Ascending aorta (tissue), 2 donors: ENCODE measurements around the gene TMPRSS11D. TPM values are rescaled to one million over a fixed set of nuclear protein-coding genes. Genes with fewer than 3 reads are reported as not detected.

ENCODE experiments used
- DNase-seq, 2 donors: peaks; one replicate each; pipeline ENCODE4 v3.0.0-alpha.2; 2019; ENCODE audit warnings: low spot score in 2 of 2
- H3K27ac ChIP-seq, 2 donors: fragments of 200-600 bp; sonication (generic); one replicate each; pipeline ENCODE4 v1.5.1; 2016 to 2017; ENCODE audit warnings: mild to moderate bottlenecking in 1 of 2
- H3K27me3 ChIP-seq: fragments of 200-600 bp; sonication (generic); one replicate; pipeline ENCODE4 v1.5.1; 2017
- H3K36me3 ChIP-seq, 2 donors: fragments of 200-600 bp; sonication (generic); one replicate each; pipeline ENCODE4 v1.5.1; 2016
- H3K4me1 ChIP-seq, 2 donors: fragments of 200-600 bp; sonication (generic); one replicate each; pipeline ENCODE4 v1.5.1; 2016 to 2017; ENCODE audit warnings: mild to moderate bottlenecking in 1 of 2
- H3K4me3 ChIP-seq, 2 donors: fragments of 200-600 bp; sonication (generic); one replicate each; pipeline ENCODE4 v1.5.1; 2016 to 2017; ENCODE audit warnings: mild to moderate bottlenecking in 1 of 2
- H3K9me3 ChIP-seq, 2 donors: fragments of 200-600 bp; sonication (generic); one replicate each; pipeline ENCODE4 v1.5.1; 2016
- CTCF ChIP-seq, 3 experiments: fragments of 200-600 bp in 2 of 3; fragments of 450-650 bp in 1 of 3; sonication (generic) in 2 of 3; IDR thresholded peaks; one replicate each; pipeline ENCODE4 v1.5.1; 2016 to 2019; ENCODE audit warnings: antibody characterized with exemption in 3 of 3, mild to moderate bottlenecking in 1 of 3, moderate library complexity in 1 of 3
- intact Hi-C: fragments of 100-400 bp; cut with DNase I; formaldehyde crosslinking; loops from one replicate; pipeline ENCODE4 v1.15.1; 2023
- total RNA-seq: library from RNA; depleted of rRNA; stranded (reverse); fragments of >200 nt; gene quantifications from one replicate; pipeline ENCODE4 v1.1.0, GENCODE V29; 2016

The TMPRSS11D gene
- total RNA-seq, 1 donor from 2014 or later: not detected

- intact Hi-C loops: no loop called here
- no peaks in the 10 kb centered on the region for H3K4me1 ChIP-seq
- TF ChIP-seq CTCF (IDR thresholded peaks at IDR 0.05): no peak
Observed at GRCh38 chr4:67790721-67791120, 93.1 kb downstream of the TMPRSS11D start.

GRCh38 chr4:67787311-67787710 lies 96.5 kb downstream of the TMPRSS11D start:
- no peaks in the 10 kb centered on the region for H3K27me3 ChIP-seq
- no peaks in the 10 kb centered on the region for H3K4me1 ChIP-seq
- DNase-seq: no peak
- H3K27ac ChIP-seq: no peak overlapping the region
- intact Hi-C loops: no loop called here
- H3K36me3 ChIP-seq: no peaks in the 10 kb centered on the region
- no peak for TF ChIP-seq CTCF (IDR thresholded peaks at IDR 0.05)
- H3K9me3 ChIP-seq: no peaks in the 10 kb centered on the region
- H3K4me3 ChIP-seq: no peak overlapping the region

More at GRCh38 chr4:67790721-67791120, 93.1 kb downstream of the TMPRSS11D start:
- Histone ChIP-seq H3K36me3 (no peaks in the 10 kb centered on the region), H3K9me3 (no peaks in the 10 kb centered on the region), H3K4me3 (no peak overlapping the region), H3K27ac (no peak overlapping the region), H3K27me3 (no peaks in the 10 kb centered on the region)
- no peak for DNase-seq

DNA sequence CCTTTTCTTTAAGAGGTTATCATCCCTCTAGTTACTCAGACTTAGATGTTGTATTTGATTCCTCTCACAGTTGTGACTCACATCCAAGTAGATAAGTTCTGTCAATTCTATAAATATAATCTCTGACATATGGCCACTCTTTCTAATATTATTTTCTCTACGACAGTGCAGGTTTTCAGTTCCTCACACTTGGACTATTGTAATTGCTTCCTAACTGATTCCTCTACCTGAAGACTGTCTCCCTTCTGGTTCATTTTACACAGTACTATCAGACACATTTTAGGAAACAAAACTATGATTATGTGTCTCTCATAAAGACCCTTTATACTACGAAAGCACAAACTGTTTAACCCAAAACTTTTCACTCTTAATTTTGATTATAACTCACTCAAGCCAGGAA lies 98.3 kb downstream of the TMPRSS11D start:
- no peaks in the 10 kb centered on the region for H3K36me3 ChIP-seq
- no peak for DNase-seq
- H3K27ac ChIP-seq: no peak overlapping the region
- no peaks in the 10 kb centered on the region for H3K9me3 ChIP-seq
- H3K4me3 ChIP-seq: no peak overlapping the region
- H3K4me1 ChIP-seq: no peaks in the 10 kb centered on the region
- no peaks in the 10 kb centered on the region for H3K27me3 ChIP-seq
- intact Hi-C loops: no loop called here
- TF ChIP-seq CTCF (IDR thresholded peaks at IDR 0.05): no peak

GRCh38 chr4:67779631-67780030 lies 104.2 kb downstream of the TMPRSS11D start:
- no peak for TF ChIP-seq CTCF (IDR thresholded peaks at IDR 0.05)
- DNase-seq: no peak
- no peak overlapping the region for H3K27ac ChIP-seq
- H3K4me1 ChIP-seq: no peaks in the 10 kb centered on the region
- no peaks in the 10 kb centered on the region for H3K27me3 ChIP-seq
- intact Hi-C loops: no loop called here
- no peaks in the 10 kb centered on the region for H3K36me3 ChIP-seq
- H3K9me3 ChIP-seq: no peaks in the 10 kb centered on the region
- no peak overlapping the region for H3K4me3 ChIP-seq

- H3K36me3 ChIP-seq: no peaks in the 10 kb centered on the region
- no peak overlapping the region for H3K27ac ChIP-seq
- DNase-seq: no peak
- H3K27me3 ChIP-seq: no peaks in the 10 kb centered on the region
- H3K9me3 ChIP-seq: no peaks in the 10 kb centered on the region
- no peak for TF ChIP-seq CTCF (IDR thresholded peaks at IDR 0.05)
- intact Hi-C loops: no loop called here
- H3K4me1 ChIP-seq: no peaks in the 10 kb centered on the region
- H3K4me3 ChIP-seq: no peak overlapping the region
Observed at GRCh38 chr4:67776746-67777145, 107.1 kb downstream of the TMPRSS11D start.

Other genes starting within 250 kb of the TMPRSS11D start
- 5.1 TPM for gene UBA6, start 182.8 kb downstream of the TMPRSS11D start, total RNA-seq
- gene GNRHR, start 129.6 kb downstream of the TMPRSS11D start, total RNA-seq: not detected
- not detected for gene TMPRSS11A, start 79.5 kb upstream of the TMPRSS11D start, total RNA-seq
- not detected for gene TMPRSS11F, start 245.9 kb upstream of the TMPRSS11D start, total RNA-seq